Ovary (tissue), 9 donors: ENCODE data around the gene KRTAP10-9. TPM values are rescaled to one million over a fixed set of nuclear protein-coding genes. Genes with fewer than 3 reads are reported as not detected.

ENCODE experiments used
- DNase-seq, 5 donors: peaks; one replicate each; pipeline ENCODE4 v3.0.0-alpha.2; 2019 to 2020
- H3K27ac ChIP-seq, 2 donors: fragments of 200-600 bp; one replicate each; pipeline versions ENCODE4 v1.5.1 to v1.8.0; 2019 to 2022
- H3K27me3 ChIP-seq: fragments of 200-600 bp; one replicate; pipeline ENCODE4 v1.8.0; 2022
- H3K36me3 ChIP-seq: fragments of 200-600 bp; sonication (generic); one replicate; pipeline ENCODE4 v1.5.1; 2019
- H3K4me1 ChIP-seq: one replicate; pipeline ENCODE4 v1.8.1; 2013; ENCODE audit warnings: mild to moderate bottlenecking, moderate library complexity; ENCODE audit not compliant: insufficient read depth
- H3K4me3 ChIP-seq: fragments of 200-600 bp; sonication (generic); one replicate; pipeline ENCODE4 v1.5.1; 2017
- H3K9me3 ChIP-seq, 2 donors: fragments of 200-600 bp in 1 of 2; sonication (generic) in 1 of 2; one replicate each; pipeline versions ENCODE4 v1.5.1 to v1.8.1; 2013 to 2019; ENCODE audit warnings: mild to moderate bottlenecking in 1 of 2, moderate library complexity in 1 of 2
- EP300 ChIP-seq: sonication (generic); formaldehyde crosslinking; IDR thresholded peaks from one replicate; pipeline ENCODE4 v1.6.1; 2017; ENCODE audit warnings: antibody characterized with exemption
- POLR2A ChIP-seq: fragments of 450-650 bp; IDR thresholded peaks from one replicate; pipeline ENCODE4 v1.6.1; 2017; ENCODE audit warnings: antibody characterized with exemption, mild to moderate bottlenecking, moderate library complexity
- WGBS, 3 donors: extraction: QIAGEN DNeasy Blood & Tissue Kit in 1 of 3; methylation state at CpG; one replicate each; pipeline versions ENCODE4 v1.1.5 to v1.1.7; 2013 to 2017; 5-methylcytosine and 5-hydroxymethylcytosine counted together
- intact Hi-C, 4 donors: fragments of 100-400 bp; cut with DNase I; formaldehyde crosslinking; loops; one replicate each; pipeline versions ENCODE4 v1.11.0 to v1.15.1; 2022 to 2023
- polyA plus RNA-seq, 2 donors: library from polyadenylated mRNA; stranded (reverse); fragments of 200-250 nt in 1 of 2; fragments of 350-450 nt in 1 of 2; fragmentation: Illumina TruSeq in 1 of 2; extraction: RNeasy Lipid Tissue Mini Kit (QIAGEN cat#74804) in 1 of 2; gene quantifications; one replicate each; pipeline ENCODE4 v1.2.3, GENCODE V29; 2013 to 2014
- total RNA-seq, 7 donors: library from RNA; depleted of rRNA in 2 of 7; stranded (reverse); fragments of >200 nt in 2 of 7; fragmentation: NEBNext Ultra II Directional in 3 of 7; extraction: Animal tissue kit (Norgen Biotek cat#: 25700) in 3 of 7; gene quantifications; one replicate each; pipeline versions ENCODE4 v1.1.0 to v1.2.4, GENCODE V29; 2016 to 2023
- TF ChIP-seq, protein P1 (sequence below), 3 donors: fragments of 450-650 bp in 2 of 3; fragments of 200-600 bp in 1 of 3; IDR thresholded peaks; one replicate each; pipeline versions ENCODE4 v1.5.1 to v1.8.0; 2016 to 2022; ENCODE audit warnings: antibody characterized with exemption in 3 of 3, mild to moderate bottlenecking in 1 of 3
- donor health status: DM: no; HTN: no; CAD: no; lungs with moderate emphysema.
- donor health status: DM: no; HTN: no; CAD: no.
- donor health status: Bipolar disorder and iron deficiency.
- donor health status: DM: yes; HTN: yes; CAD: no.
- donor health status: DM: no; HTN: no; CAD: no.
- donor health status: DM: yes; HTN: yes; CAD: no.

KRTAP10-9 gene
- total and polyA plus RNA-seq, 9 donors = not detected

- 77 to 82% (median 79%) methylated on average over 13 of the region's 13 CpGs for whole genome bisulfite sequencing, 3 donors
- no peaks in the 10 kb centered on the region for H3K27me3 ChIP-seq
- H3K4me1 ChIP-seq = no peaks in the 10 kb centered on the region
- intact Hi-C loops = no loop called here
- no peaks in the 10 kb centered on the region for H3K9me3 ChIP-seq
- no peaks in the 10 kb centered on the region for H3K36me3 ChIP-seq
- no peak overlapping the region for H3K4me3 ChIP-seq
- no peak for DNase-seq
- H3K27ac ChIP-seq = no peak overlapping the region
- TF ChIP-seq, protein P1, sequence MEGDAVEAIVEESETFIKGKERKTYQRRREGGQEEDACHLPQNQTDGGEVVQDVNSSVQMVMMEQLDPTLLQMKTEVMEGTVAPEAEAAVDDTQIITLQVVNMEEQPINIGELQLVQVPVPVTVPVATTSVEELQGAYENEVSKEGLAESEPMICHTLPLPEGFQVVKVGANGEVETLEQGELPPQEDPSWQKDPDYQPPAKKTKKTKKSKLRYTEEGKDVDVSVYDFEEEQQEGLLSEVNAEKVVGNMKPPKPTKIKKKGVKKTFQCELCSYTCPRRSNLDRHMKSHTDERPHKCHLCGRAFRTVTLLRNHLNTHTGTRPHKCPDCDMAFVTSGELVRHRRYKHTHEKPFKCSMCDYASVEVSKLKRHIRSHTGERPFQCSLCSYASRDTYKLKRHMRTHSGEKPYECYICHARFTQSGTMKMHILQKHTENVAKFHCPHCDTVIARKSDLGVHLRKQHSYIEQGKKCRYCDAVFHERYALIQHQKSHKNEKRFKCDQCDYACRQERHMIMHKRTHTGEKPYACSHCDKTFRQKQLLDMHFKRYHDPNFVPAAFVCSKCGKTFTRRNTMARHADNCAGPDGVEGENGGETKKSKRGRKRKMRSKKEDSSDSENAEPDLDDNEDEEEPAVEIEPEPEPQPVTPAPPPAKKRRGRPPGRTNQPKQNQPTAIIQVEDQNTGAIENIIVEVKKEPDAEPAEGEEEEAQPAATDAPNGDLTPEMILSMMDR (IDR thresholded peaks at IDR 0.05) = no peak
- TF ChIP-seq EP300 (no peak), POLR2A (no peak)
These were observed 14.1 kb upstream of the KRTAP10-9 start for GRCh38 chr21:44612669-44613229.

DNA sequence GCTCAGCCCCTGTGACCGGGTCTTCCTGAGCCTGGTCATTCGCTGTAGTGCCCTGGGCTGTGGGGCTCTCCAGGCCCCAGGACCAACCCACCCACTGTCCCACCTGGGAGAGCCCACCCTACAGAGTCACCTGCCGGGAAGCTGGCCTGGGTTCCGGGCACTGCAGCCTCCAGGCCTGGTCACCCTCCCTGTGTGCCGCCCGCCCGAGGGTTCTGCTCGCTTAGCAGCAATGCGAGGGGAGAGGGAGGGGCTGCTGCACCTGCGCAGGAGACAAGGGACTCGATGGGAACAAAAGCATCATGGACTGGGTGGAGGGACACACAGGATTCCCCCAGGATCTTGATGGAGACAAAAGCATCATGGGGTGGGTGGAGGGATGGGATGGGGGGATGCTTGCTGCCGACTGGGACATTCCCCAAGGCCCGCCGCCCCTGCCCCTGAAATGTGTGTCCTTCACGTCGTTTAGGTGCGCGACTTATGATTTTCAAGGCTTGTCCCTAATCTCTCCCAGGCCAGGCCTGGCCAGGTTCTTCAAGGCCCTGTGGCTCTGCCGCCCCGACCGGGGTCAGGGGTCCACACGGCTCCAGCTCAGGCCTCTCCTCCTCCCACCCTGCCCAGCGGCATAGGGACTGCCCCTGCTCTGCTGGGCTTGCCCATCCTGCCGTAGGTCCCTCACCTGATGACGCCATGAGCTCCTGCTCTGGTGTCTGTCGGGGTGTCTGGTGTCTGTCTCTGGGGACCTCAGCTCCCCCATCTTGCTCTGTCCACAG is 13.3 kb upstream of the KRTAP10-9 start:
- TF ChIP-seq POLR2A (no peak), EP300 (no peak)
- TF ChIP-seq, protein P1 (IDR thresholded peaks at IDR 0.05) = no peak
- Histone ChIP-seq H3K36me3 (no peaks in the 10 kb centered on the region), H3K27me3 (no peaks in the 10 kb centered on the region), H3K4me3 (no peak overlapping the region), H3K4me1 (no peaks in the 10 kb centered on the region), H3K27ac (no peak overlapping the region), H3K9me3 (no peaks in the 10 kb centered on the region)
- intact Hi-C loops = no loop called here
- no peak for DNase-seq
- WGBS, 3 donors = 80 to 82% (median 81%) methylated on average over 25 to 26 of the region's 26 CpGs

GRCh38 chr21:44614161-44614631 is 12.7 kb upstream of the KRTAP10-9 start:
- H3K27me3 ChIP-seq = no peaks in the 10 kb centered on the region
- no peak overlapping the region for H3K4me3 ChIP-seq
- DNase-seq = no peak
- 76 to 83% (median 81%) methylated on average over 20 of the region's 20 CpGs for WGBS, 3 donors
- H3K9me3 ChIP-seq = no peaks in the 10 kb centered on the region
- intact Hi-C loops = no loop called here
- no peak overlapping the region for H3K27ac ChIP-seq
- TF ChIP-seq POLR2A (no peak), EP300 (no peak)
- TF ChIP-seq, protein P1 (IDR thresholded peaks at IDR 0.05) = no peak
- no peaks in the 10 kb centered on the region for H3K36me3 ChIP-seq
- no peaks in the 10 kb centered on the region for H3K4me1 ChIP-seq

DNA sequence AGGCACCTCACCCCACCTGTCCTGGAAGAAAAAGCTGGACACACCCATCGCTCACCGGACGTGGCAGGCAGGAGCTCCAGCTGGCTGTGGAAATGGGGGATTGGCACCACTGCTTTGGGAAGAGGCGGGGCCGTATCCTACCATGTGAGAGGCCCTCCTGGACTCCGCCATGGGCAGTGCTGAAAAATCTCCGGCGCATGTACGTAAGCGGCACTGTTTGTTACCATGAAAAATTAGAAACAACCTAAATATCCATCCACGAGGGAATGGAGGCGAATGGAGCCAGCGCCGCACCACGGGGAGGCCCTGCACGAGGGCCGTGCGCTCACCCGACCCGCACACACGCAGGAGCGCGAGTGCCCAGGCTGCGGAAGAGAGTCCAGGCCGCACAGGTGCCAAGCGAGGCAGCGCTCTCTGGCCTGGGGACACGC is 11.9 kb upstream of the KRTAP10-9 start:
- Histone ChIP-seq H3K4me3 (no peak overlapping the region), H3K36me3 (no peaks in the 10 kb centered on the region), H3K27ac (no peak overlapping the region), H3K9me3 (no peaks in the 10 kb centered on the region), H3K27me3 (no peaks in the 10 kb centered on the region), H3K4me1 (no peaks in the 10 kb centered on the region)
- intact Hi-C loops = no loop called here
- 84 to 89% (median 88%) methylated on average over 28 of the region's 28 CpGs for WGBS, 3 donors
- DNase-seq = no peak
- no peak for TF ChIP-seq POLR2A

- H3K9me3 ChIP-seq = no peaks in the 10 kb centered on the region
- no peaks in the 10 kb centered on the region for H3K36me3 ChIP-seq
- H3K27me3 ChIP-seq = no peaks in the 10 kb centered on the region
- no peaks in the 10 kb centered on the region for H3K4me1 ChIP-seq
- WGBS, 3 donors = 62 to 73% (median 69%) methylated on average over 8 of the region's 8 CpGs
- H3K4me3 ChIP-seq = no peak overlapping the region
- TF ChIP-seq, protein P1 (IDR thresholded peaks at IDR 0.05) = no peak
- TF ChIP-seq EP300 (no peak), POLR2A (no peak)
- DNase-seq = no peak
- intact Hi-C loops = no loop called here
- no peak overlapping the region for H3K27ac ChIP-seq
These were observed 11.4 kb upstream of the KRTAP10-9 start for GRCh38 chr21:44615466-44615865.
